Mesendoderm (in vitro differentiated cells): Measurements from ENCODE around the gene NEK7. TPM values are rescaled to one million over a fixed set of nuclear protein-coding genes. Genes with fewer than 3 reads are reported as not detected.

Experiments
- DNase-seq: peaks from one replicate; pipeline ENCODE4 v3.0.0; 2013
- H2AK5ac ChIP-seq: 2 replicates; pipeline ENCODE4 v1.6.1; 2013; ENCODE audit warnings: low read length, inconsistent platforms
- H2BK120ac ChIP-seq: 2 replicates; pipeline ENCODE4 v1.6.1; 2013; ENCODE audit warnings: low read depth, mild to moderate bottlenecking, low read length, moderate library complexity, mixed read lengths
- H2BK15ac ChIP-seq: replicated peaks from 2 replicates; pipeline ENCODE4 v1.6.1; 2013; ENCODE audit warnings: low read depth, mild to moderate bottlenecking, moderate library complexity
- H2BK5ac ChIP-seq: 2 replicates; pipeline ENCODE4 v1.6.1; 2013; ENCODE audit warnings: low read length, inconsistent platforms
- H3K18ac ChIP-seq: 2 replicates; pipeline ENCODE4 v1.6.1; 2013; ENCODE audit warnings: mild to moderate bottlenecking, low read length, mixed read lengths
- H3K23ac ChIP-seq: one replicate; pipeline ENCODE4 v1.6.1; 2013; ENCODE audit warnings: low read length
- H3K27ac ChIP-seq: 2 replicates; pipeline ENCODE4 v1.5.1; 2013; ENCODE audit warnings: low read depth, mild to moderate bottlenecking, inconsistent platforms, low read length, moderate library complexity
- H3K27me3 ChIP-seq: 2 replicates; pipeline ENCODE4 v1.6.1; 2013; ENCODE audit warnings: low read length, control low read depth, mild to moderate bottlenecking, inconsistent platforms; ENCODE audit not compliant: insufficient read depth, poor library complexity
- H3K36me3 ChIP-seq: 2 replicates; pipeline ENCODE4 v1.6.1; 2013; ENCODE audit warnings: low read length, inconsistent platforms; ENCODE audit not compliant: control insufficient read depth, insufficient read depth
- H3K4ac ChIP-seq: one replicate; pipeline ENCODE4 v1.6.1; 2013; ENCODE audit warnings: low read depth, mild to moderate bottlenecking, low read length, moderate library complexity
- H3K4me1 ChIP-seq: 2 replicates; pipeline ENCODE4 v1.6.1; 2013; ENCODE audit warnings: low read depth, low read length, inconsistent platforms; ENCODE audit not compliant: control insufficient read depth
- H3K4me2 ChIP-seq: 2 replicates; pipeline ENCODE4 v1.6.1; 2013; ENCODE audit warnings: low read length
- H3K4me3 ChIP-seq: 2 replicates; pipeline ENCODE4 v1.5.1; 2013; ENCODE audit warnings: mild to moderate bottlenecking, low read length
- H3K56ac ChIP-seq: one replicate; pipeline ENCODE4 v1.6.1; 2013; ENCODE audit warnings: low read length
- H3K79me1 ChIP-seq: 2 replicates; pipeline ENCODE4 v1.6.1; 2013; ENCODE audit warnings: low read length, inconsistent platforms
- H3K79me2 ChIP-seq: 2 replicates; pipeline ENCODE4 v1.6.1; 2013; ENCODE audit warnings: mild to moderate bottlenecking, low read length; ENCODE audit not compliant: control insufficient read depth, insufficient read depth
- H3K9ac ChIP-seq: 2 replicates; pipeline ENCODE4 v1.6.1; 2013; ENCODE audit warnings: low read length, inconsistent platforms
- H4K5ac ChIP-seq: one replicate; pipeline ENCODE4 v1.6.1; 2013; ENCODE audit warnings: low read length
- H4K8ac ChIP-seq: one replicate; pipeline ENCODE4 v1.6.1; 2013; ENCODE audit warnings: low read depth, mild to moderate bottlenecking, control low read depth, low read length, moderate library complexity
- WGBS: extraction: QIAGEN DNeasy Blood & Tissue Kit; methylation state at CpG from one replicate; pipeline ENCODE4 v1.1.7; 2013; ENCODE audit warnings: low lambda C conversion rate, missing lambda C conversion rate; ENCODE audit not compliant: insufficient coverage; ENCODE audit errors: extremely low coverage; 5-methylcytosine and 5-hydroxymethylcytosine counted together
- polyA plus RNA-seq, 2 experiments: library from polyadenylated mRNA; stranded (reverse); fragments of 200-250 nt; gene quantifications; one replicate each; pipeline ENCODE4 v1.2.3, GENCODE V29; 2013

The NEK7 gene
- 8.6 TPM for polyA plus RNA-seq (2013, experiment 1 of 2)
- 8.4 TPM for polyA plus RNA-seq (2013, experiment 2 of 2)

- H2BK120ac ChIP-seq = peak within 1 kb of the TSS; percentile 10
- H3K18ac ChIP-seq = peak within 1 kb of the TSS; percentile 95
- H3K4me3 ChIP-seq = peak within 1 kb of the TSS; percentile 86
- H4K8ac ChIP-seq = no peak within 1 kb of the TSS
- H3K27me3 ChIP-seq = no peaks in the 10 kb centered on the region
- no peak within 1 kb of the TSS for H4K5ac ChIP-seq
- WGBS = no CpG with 5 or more reads among the region's 63 CpGs
- peak; percentile 90 for DNase-seq
- peak within 1 kb of the TSS; percentile 96 for H3K27ac ChIP-seq
- H3K4ac ChIP-seq = peak within 1 kb of the TSS; percentile 86
- no peak within 1 kb of the TSS for H2BK15ac ChIP-seq
- H3K23ac ChIP-seq = peak within 1 kb of the TSS; percentile 0
- peak within 1 kb of the TSS; percentile 92 for H3K56ac ChIP-seq
- peaks cover 3% of the 10 kb centered on the region for H3K4me1 ChIP-seq
- peaks cover 18% of the 10 kb centered on the region for H3K79me2 ChIP-seq
- peak within 1 kb of the TSS; percentile 25 for H2BK5ac ChIP-seq
- H3K36me3 ChIP-seq = no peaks in the 10 kb centered on the region
- peak within 1 kb of the TSS; percentile 80 for H3K9ac ChIP-seq
- H2AK5ac ChIP-seq = no peak within 1 kb of the TSS
- H3K4me2 ChIP-seq = peak within 1 kb of the TSS; percentile 92
- H3K79me1 ChIP-seq = peaks cover 3% of the 10 kb centered on the region
These were observed at the start of gene NEK7 for GRCh38 chr1:198156745-198157240. Gene NEK7, plus strand, starts transcription at chr1:198156998. Its CDS starts 75,583 bp downstream, at chr1:198232581.

GRCh38 chr1:198107091-198107501 lies 49.7 kb upstream of the NEK7 start:
- Histone ChIP-seq H2AK5ac (no peak overlapping the region), H3K4me2 (no peak overlapping the region), H4K8ac (no peak overlapping the region), H3K23ac (no peak overlapping the region), H3K27ac (no peak overlapping the region), H3K18ac (peak overlapping the region; percentile 60), H3K4me3 (no peak overlapping the region), H2BK5ac (no peak overlapping the region), H2BK15ac (no peak overlapping the region), H3K56ac (no peak overlapping the region), H3K79me2 (no peaks in the 10 kb centered on the region), H3K36me3 (no peaks in the 10 kb centered on the region), H3K9ac (no peak overlapping the region), H3K79me1 (no peaks in the 10 kb centered on the region), H3K4me1 (peaks cover 2% of the 10 kb centered on the region), H4K5ac (no peak overlapping the region), H3K4ac (no peak overlapping the region), H2BK120ac (peak overlapping the region; percentile 14), H3K27me3 (no peaks in the 10 kb centered on the region)
- peak; percentile 70 for DNase-seq
- WGBS = no CpG with 5 or more reads among the region's 2 CpGs

- H3K4me2 ChIP-seq = no peak overlapping the region
- no peak overlapping the region for H2BK15ac ChIP-seq
- H3K79me1 ChIP-seq = no peaks in the 10 kb centered on the region
- H3K18ac ChIP-seq = no peak overlapping the region
- H2BK5ac ChIP-seq = no peak overlapping the region
- no CpG with 5 or more reads among the region's 1 CpG for WGBS
- no peaks in the 10 kb centered on the region for H3K4me1 ChIP-seq
- no peak overlapping the region for H2BK120ac ChIP-seq
- no peak overlapping the region for H3K23ac ChIP-seq
- no peak overlapping the region for H3K27ac ChIP-seq
- no peak overlapping the region for H4K5ac ChIP-seq
- no peak overlapping the region for H3K4ac ChIP-seq
- no peak for DNase-seq
- no peaks in the 10 kb centered on the region for H3K79me2 ChIP-seq
- no peak overlapping the region for H2AK5ac ChIP-seq
- H3K4me3 ChIP-seq = no peak overlapping the region
- no peaks in the 10 kb centered on the region for H3K27me3 ChIP-seq
- H3K36me3 ChIP-seq = no peaks in the 10 kb centered on the region
- H3K9ac ChIP-seq = no peak overlapping the region
- H4K8ac ChIP-seq = no peak overlapping the region
- H3K56ac ChIP-seq = no peak overlapping the region
These were observed 48.0 kb upstream of the NEK7 start for GRCh38 chr1:198108636-198109370.

- DNase-seq = no peak
- Histone ChIP-seq H4K5ac (no peak overlapping the region), H2AK5ac (no peak overlapping the region), H3K4me3 (no peak overlapping the region), H3K79me2 (no peaks in the 10 kb centered on the region), H3K79me1 (no peaks in the 10 kb centered on the region), H3K27me3 (no peaks in the 10 kb centered on the region), H3K4me1 (no peaks in the 10 kb centered on the region), H3K56ac (no peak overlapping the region), H2BK15ac (no peak overlapping the region), H3K4ac (no peak overlapping the region), H3K4me2 (no peak overlapping the region), H3K9ac (no peak overlapping the region), H2BK120ac (no peak overlapping the region), H3K23ac (no peak overlapping the region), H4K8ac (no peak overlapping the region), H3K27ac (no peak overlapping the region), H2BK5ac (no peak overlapping the region), H3K18ac (no peak overlapping the region), H3K36me3 (no peaks in the 10 kb centered on the region)
These were observed 47.5 kb upstream of the NEK7 start for GRCh38 chr1:198109371-198109715.

GRCh38 chr1:198113342-198113750 lies 43.5 kb upstream of the NEK7 start:
- Histone ChIP-seq H2BK15ac (no peak overlapping the region), H3K4me3 (no peak overlapping the region), H3K27ac (no peak overlapping the region)

GRCh38 chr1:198116069-198116468 lies 40.7 kb upstream of the NEK7 start:
- Histone ChIP-seq H3K4me2 (no peak overlapping the region), H2BK120ac (no peak overlapping the region), H3K36me3 (no peaks in the 10 kb centered on the region), H2BK15ac (no peak overlapping the region), H4K8ac (no peak overlapping the region), H3K23ac (no peak overlapping the region), H3K79me1 (no peaks in the 10 kb centered on the region), H2AK5ac (no peak overlapping the region), H3K27ac (no peak overlapping the region), H3K56ac (no peak overlapping the region), H3K4ac (no peak overlapping the region), H3K9ac (no peak overlapping the region), H3K27me3 (no peaks in the 10 kb centered on the region), H2BK5ac (no peak overlapping the region), H3K4me3 (no peak overlapping the region), H4K5ac (no peak overlapping the region), H3K4me1 (no peaks in the 10 kb centered on the region), H3K79me2 (no peaks in the 10 kb centered on the region), H3K18ac (no peak overlapping the region)
- WGBS = no CpG with 5 or more reads among the region's 1 CpG
- DNase-seq = no peak

More at GRCh38 chr1:198113342-198113750, 43.5 kb upstream of the NEK7 start:
- H3K4ac ChIP-seq = no peak overlapping the region
- no peak overlapping the region for H3K56ac ChIP-seq
- H2BK5ac ChIP-seq = no peak overlapping the region
- H3K4me1 ChIP-seq = no peaks in the 10 kb centered on the region
- no peak overlapping the region for H3K23ac ChIP-seq
- H3K79me1 ChIP-seq = no peaks in the 10 kb centered on the region
- H3K36me3 ChIP-seq = no peaks in the 10 kb centered on the region
- no peak for DNase-seq
- no peak overlapping the region for H4K8ac ChIP-seq
- no peak overlapping the region for H3K9ac ChIP-seq
- no peaks in the 10 kb centered on the region for H3K79me2 ChIP-seq
- no peak overlapping the region for H3K18ac ChIP-seq
- no peak overlapping the region for H4K5ac ChIP-seq
- H2BK120ac ChIP-seq = no peak overlapping the region
- no peaks in the 10 kb centered on the region for H3K27me3 ChIP-seq
- no peak overlapping the region for H3K4me2 ChIP-seq
- H2AK5ac ChIP-seq = no peak overlapping the region
